ENCODE measurements around the gene ERLEC1.

Gene ERLEC1

GRCh38 chr2:53865264-53865663 lies 78.4 kb downstream of the ERLEC1 start:
- no peak for DNase-seq (ENCODE audit: low read depth)
- no peak overlapping the region for H3K4me3 ChIP-seq (ENCODE audit: low read depth, low read length)
- TF ChIP-seq, protein P1, sequence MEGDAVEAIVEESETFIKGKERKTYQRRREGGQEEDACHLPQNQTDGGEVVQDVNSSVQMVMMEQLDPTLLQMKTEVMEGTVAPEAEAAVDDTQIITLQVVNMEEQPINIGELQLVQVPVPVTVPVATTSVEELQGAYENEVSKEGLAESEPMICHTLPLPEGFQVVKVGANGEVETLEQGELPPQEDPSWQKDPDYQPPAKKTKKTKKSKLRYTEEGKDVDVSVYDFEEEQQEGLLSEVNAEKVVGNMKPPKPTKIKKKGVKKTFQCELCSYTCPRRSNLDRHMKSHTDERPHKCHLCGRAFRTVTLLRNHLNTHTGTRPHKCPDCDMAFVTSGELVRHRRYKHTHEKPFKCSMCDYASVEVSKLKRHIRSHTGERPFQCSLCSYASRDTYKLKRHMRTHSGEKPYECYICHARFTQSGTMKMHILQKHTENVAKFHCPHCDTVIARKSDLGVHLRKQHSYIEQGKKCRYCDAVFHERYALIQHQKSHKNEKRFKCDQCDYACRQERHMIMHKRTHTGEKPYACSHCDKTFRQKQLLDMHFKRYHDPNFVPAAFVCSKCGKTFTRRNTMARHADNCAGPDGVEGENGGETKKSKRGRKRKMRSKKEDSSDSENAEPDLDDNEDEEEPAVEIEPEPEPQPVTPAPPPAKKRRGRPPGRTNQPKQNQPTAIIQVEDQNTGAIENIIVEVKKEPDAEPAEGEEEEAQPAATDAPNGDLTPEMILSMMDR (IDR thresholded peaks at IDR 0.05; ENCODE audit: control insufficient read depth, extremely low read depth, insufficient read depth), result no peak

- TF ChIP-seq, protein P1 (IDR thresholded peaks at IDR 0.05; ENCODE audit: control insufficient read depth, extremely low read depth, insufficient read depth), result no peak
- DNase-seq (ENCODE audit: low read depth), result no peak
- no peak overlapping the region for H3K4me3 ChIP-seq (ENCODE audit: low read depth, low read length)
Observed at GRCh38 chr2:53865962-53866361, 79.1 kb downstream of the ERLEC1 start.

DNA sequence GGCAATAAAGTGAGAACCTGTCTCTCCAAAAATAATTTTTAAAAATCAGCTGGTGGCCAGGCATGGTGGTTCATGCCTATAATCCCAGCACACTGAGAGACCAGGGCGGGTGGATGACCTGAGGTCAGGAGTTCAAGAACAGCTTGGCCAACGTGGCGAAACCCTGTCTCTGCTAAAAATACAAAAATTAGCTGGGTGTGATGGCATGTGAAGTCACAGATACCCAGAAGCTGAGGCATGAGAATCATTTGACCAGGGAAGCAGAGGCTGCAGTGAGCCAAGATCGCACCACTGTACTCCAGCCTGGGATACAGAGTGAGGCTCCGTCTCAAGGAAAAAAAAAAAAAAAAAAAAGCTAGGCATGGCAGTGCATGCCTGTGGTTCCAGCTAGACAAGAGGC lies 80.3 kb downstream of the ERLEC1 start:
- no peak for DNase-seq (ENCODE audit: low read depth)
- TF ChIP-seq, protein P1 (IDR thresholded peaks at IDR 0.05; ENCODE audit: control insufficient read depth, extremely low read depth, insufficient read depth), result no peak
- H3K4me3 ChIP-seq (ENCODE audit: low read depth, low read length), result no peak overlapping the region

- no peak for DNase-seq (ENCODE audit: low read depth)
- TF ChIP-seq, protein P1 (IDR thresholded peaks at IDR 0.05; ENCODE audit: control insufficient read depth, extremely low read depth, insufficient read depth), result no peak
- H3K4me3 ChIP-seq (ENCODE audit: low read depth, low read length), result no peak overlapping the region
Observed at GRCh38 chr2:53867773-53868172, 80.9 kb downstream of the ERLEC1 start.

All from LNCaP clone FGC (cell line).